HEK293T (cell line): Measurements from ENCODE around the gene CEP43.
A peak's percentile ranks its signal among the peaks of the same experiment; 100 is the strongest.

ENCODE experiments used
- CTCF ChIA-PET: fragments of 350-600 bp; formaldehyde crosslinking; extraction: SDS; loops from one replicate; lab custom pipeline; 2021; ENCODE audit warnings: antibody characterized with exemption, inconsistent platforms; lab: Yijun Ruan, JAX
- POLR2A ChIA-PET: fragments of 350-600 bp; formaldehyde crosslinking; extraction: SDS; loops from one replicate; lab custom pipeline; 2020; ENCODE audit warnings: antibody characterized with exemption, inconsistent platforms; lab: Yijun Ruan, JAX
- DNase-seq: peaks from one replicate; pipeline ENCODE4 v3.0.0; 2012; ENCODE audit warnings: mixed read lengths; ENCODE audit errors: extremely low spot score
- ARNT ChIP-seq: fragments of 450-650 bp; IDR thresholded peaks from 2 replicates; pipeline ENCODE4 v1.6.1; 2017; ENCODE audit warnings: mild to moderate bottlenecking
- BHLHE40 ChIP-seq: fragments of 450-650 bp; IDR thresholded peaks from 2 replicates; pipeline ENCODE4 v1.6.1; 2016; ENCODE audit warnings: mild to moderate bottlenecking, moderate library complexity, borderline replicate concordance
- CTBP1 ChIP-seq: fragments of 450-650 bp; IDR thresholded peaks from 2 replicates; pipeline ENCODE4 v1.6.1; 2016; ENCODE audit warnings: borderline replicate concordance
- ELF4 ChIP-seq: fragments of 450-650 bp; IDR thresholded peaks from 2 replicates; pipeline ENCODE4 v1.6.1; 2017; ENCODE audit warnings: antibody characterized with exemption
- FOXA1 ChIP-seq: fragments of 450-650 bp; IDR thresholded peaks from 2 replicates; pipeline ENCODE4 v1.6.1; 2016; ENCODE audit warnings: mild to moderate bottlenecking
- FOXK2 ChIP-seq: fragments of 450-650 bp; IDR thresholded peaks from 2 replicates; pipeline ENCODE4 v1.6.1; 2016; ENCODE audit warnings: mild to moderate bottlenecking
- FOXM1 ChIP-seq: fragments of 450-650 bp; IDR thresholded peaks from 2 replicates; pipeline ENCODE4 v1.6.1; 2017; ENCODE audit warnings: mild to moderate bottlenecking, borderline replicate concordance
- HDGF ChIP-seq: fragments of 450-650 bp; IDR thresholded peaks from 2 replicates; pipeline ENCODE4 v1.6.1; 2017; ENCODE audit warnings: antibody characterized with exemption, borderline replicate concordance
- L3MBTL2 ChIP-seq: fragments of 450-650 bp; conservative IDR thresholded peaks from 2 replicates; pipeline ENCODE4 v1.6.1; 2016; ENCODE audit warnings: mild to moderate bottlenecking
- LEF1 ChIP-seq: fragments of 450-650 bp; IDR thresholded peaks from 2 replicates; pipeline ENCODE4 v1.6.1; 2017; ENCODE audit warnings: mild to moderate bottlenecking, borderline replicate concordance
- NFRKB ChIP-seq: fragments of 450-650 bp; IDR thresholded peaks from 2 replicates; pipeline ENCODE4 v1.6.1; 2016; ENCODE audit warnings: mild to moderate bottlenecking, moderate library complexity
- SP1 ChIP-seq: fragments of 450-650 bp; IDR thresholded peaks from 2 replicates; pipeline ENCODE4 v1.6.1; 2017
- SUZ12 ChIP-seq: fragments of 450-650 bp; IDR thresholded peaks from 2 replicates; pipeline ENCODE4 v1.6.1; 2016; ENCODE audit warnings: mild to moderate bottlenecking
- TARDBP ChIP-seq: fragments of 450-650 bp; IDR thresholded peaks from 2 replicates; pipeline ENCODE4 v1.6.1; 2016
- ZNF384 ChIP-seq: fragments of 450-650 bp; IDR thresholded peaks from 2 replicates; pipeline ENCODE4 v1.6.1; 2016
- TF ChIP-seq, protein P1 (sequence below): fragments of 450-650 bp; IDR thresholded peaks from 2 replicates; pipeline ENCODE4 v1.6.1; 2016

CEP43 gene

DNA sequence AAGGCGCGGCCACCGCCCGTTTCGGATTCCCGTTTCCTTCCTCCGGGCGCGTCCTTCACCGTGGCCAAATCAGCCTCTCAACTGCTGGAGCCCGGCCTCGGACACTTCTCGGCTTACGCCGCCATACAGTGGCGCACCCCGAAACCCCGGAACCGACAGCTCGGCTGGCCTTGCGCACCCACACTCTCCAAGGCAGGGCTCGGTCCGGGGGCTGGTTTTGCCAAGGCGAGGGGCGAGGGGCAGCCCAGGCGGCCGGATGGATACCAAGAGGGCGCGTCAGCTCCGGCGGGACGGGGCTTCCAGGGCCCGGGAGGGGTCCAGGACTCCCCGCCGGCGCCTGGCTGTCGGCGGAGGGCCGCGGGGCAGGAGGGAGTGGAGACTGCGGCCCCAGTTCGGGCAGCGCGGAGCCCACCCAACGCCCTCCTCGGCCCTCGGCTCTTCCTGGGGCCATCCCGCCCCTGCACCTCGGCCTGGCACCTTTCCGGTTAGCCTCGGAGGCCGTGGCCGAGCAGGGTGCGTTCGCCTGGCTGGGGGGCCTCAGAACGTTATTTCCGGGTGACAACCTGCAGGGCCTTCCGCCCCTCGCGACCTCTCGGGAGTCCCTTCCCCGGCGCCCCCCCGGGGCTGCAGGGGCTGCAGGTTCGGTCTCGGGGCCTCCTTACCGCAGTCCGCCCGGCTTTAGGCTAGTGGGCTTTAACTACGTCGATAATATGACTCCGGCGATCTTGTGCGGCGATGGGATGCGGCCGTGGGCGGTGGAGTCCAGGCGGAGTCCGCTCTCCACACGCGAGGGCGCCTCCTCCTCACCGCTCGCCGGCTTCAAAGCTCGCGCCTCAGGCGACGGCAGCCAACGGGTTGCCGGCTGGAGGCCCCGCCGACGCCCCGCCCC lies 697 bp upstream of the CEP43 start:
- POLR2A ChIA-PET = interaction anchor here (0.7 to 1.7 kb wide), 5 partner anchors 10 to 617 kb away, joined by 3 to 5 read pairs (median 4); partner anchors contain the start of gene RNASET2
- CTCF ChIA-PET = interaction anchor here (0.6 to 1.5 kb wide), 5 partner anchors 8 to 290 kb away, joined by 3 to 4 read pairs (median 3); no protein-coding TSS in a partner anchor

DNA sequence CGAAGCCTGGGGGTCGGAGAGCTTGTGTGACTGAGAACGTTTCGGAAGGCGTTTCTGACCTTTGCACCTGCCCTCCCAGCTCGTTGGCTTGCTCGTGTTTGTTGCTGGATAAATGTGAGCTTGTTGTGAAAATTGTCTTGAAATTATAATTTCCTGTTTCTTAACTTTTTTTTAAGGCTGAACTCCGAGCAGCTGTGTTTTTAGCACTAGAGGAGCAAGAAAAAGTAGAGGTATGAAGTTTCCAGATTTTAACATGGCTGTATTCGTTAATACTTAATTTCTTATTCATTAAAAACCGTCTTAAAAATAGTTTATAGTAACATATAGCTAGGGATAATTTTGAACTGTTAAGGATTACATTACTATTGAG lies 672 bp downstream of the CEP43 start:
- no peak for TF ChIP-seq SP1
- no peak for TF ChIP-seq ELF4
- no peak for TF ChIP-seq FOXA1
- no peak for TF ChIP-seq ZNF384
- no peak for TF ChIP-seq SUZ12
- no peak for TF ChIP-seq CTBP1
- no peak for TF ChIP-seq NFRKB
- no peak for TF ChIP-seq HDGF
- no peak for TF ChIP-seq ARNT
- TF ChIP-seq FOXM1 = no peak
- TF ChIP-seq L3MBTL2 = no peak
- TF ChIP-seq FOXK2 = no peak
- TF ChIP-seq TARDBP = no peak
- TF ChIP-seq BHLHE40 = no peak
- TF ChIP-seq, protein P1, sequence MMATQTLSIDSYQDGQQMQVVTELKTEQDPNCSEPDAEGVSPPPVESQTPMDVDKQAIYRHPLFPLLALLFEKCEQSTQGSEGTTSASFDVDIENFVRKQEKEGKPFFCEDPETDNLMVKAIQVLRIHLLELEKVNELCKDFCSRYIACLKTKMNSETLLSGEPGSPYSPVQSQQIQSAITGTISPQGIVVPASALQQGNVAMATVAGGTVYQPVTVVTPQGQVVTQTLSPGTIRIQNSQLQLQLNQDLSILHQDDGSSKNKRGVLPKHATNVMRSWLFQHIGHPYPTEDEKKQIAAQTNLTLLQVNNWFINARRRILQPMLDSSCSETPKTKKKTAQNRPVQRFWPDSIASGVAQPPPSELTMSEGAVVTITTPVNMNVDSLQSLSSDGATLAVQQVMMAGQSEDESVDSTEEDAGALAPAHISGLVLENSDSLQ = no peak
- ChIA-PET CTCF (interaction anchor here (1.0 to 1.4 kb wide), 2 partner anchors 49 to 142 kb away, joined by 4 read pairs; no protein-coding TSS in a partner anchor), POLR2A (interaction anchor here (1.2 to 1.7 kb wide), 3 partner anchors 24 to 618 kb away, joined by 3 to 4 read pairs (median 3); no protein-coding TSS in a partner anchor)
- no peak for DNase-seq

More for the DNA sequence above, 697 bp upstream of the CEP43 start:
- peak; percentile 24 for DNase-seq
- peak; percentile 64 for TF ChIP-seq L3MBTL2
- no peak for TF ChIP-seq CTBP1

DNA sequence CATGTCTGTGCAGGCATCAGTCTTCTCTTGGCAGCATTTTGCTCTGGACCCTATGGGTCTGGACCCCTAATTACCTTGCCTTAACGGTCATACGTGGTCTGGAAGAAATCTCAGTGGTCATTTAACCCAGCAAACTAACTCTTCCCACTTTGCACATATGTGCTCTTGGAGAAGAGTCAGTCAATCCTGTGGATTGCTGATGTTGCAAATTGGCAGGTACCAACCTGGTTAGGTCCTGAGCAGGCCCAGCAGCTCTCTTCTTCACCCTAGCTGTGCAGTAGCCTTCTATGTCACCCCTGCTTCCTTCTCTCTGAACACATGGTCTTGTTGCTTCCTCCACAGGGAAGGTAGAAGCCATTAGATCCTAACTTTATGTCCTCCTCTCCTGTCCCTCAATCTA lies 1.6 kb downstream of the CEP43 start:
- no peak for DNase-seq
- POLR2A ChIA-PET = no interaction called here

DNA sequence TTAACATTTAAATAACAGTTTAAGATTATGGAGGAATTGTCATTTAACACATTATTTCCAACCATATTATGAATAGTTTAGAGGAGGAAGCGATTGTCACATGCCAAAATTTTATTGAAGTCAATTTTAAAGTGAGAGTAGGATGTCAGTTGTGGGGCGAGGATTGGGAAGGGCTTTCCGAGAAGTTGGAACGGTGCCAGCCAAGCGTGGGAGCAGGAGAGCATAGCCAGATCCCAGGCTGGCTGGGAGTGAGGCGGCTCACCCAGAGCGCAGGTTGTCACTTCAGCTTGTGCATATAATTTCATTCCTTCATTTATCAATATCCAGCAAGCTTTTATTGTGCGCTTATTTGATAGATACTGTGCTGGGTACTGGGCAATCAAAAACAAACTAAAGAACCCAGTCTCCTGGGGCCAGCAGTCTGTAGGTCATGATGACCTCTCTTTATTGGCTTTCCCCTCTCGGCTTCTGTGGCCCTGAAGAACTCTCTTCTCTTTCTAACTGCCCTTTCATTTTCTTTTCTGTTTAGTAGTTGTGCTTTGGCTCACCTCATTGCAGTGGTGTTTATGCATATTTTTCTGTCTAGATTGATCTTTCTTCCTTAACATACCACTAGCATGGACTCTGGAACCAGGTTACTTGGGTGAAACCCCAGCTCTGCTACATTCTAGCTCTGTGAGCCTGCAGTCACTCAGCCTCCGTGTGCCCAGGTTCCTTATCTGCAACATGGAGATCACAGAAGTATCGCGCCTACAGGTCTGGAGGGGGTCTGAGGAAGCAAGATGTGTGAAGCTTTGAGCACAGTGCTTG lies 6.4 kb downstream of the CEP43 start:
- ChIA-PET CTCF (no interaction called here), POLR2A (no interaction called here)
- TF ChIP-seq SP1 = no peak
- TF ChIP-seq TARDBP = no peak
- TF ChIP-seq ZNF384 = no peak
- no peak for TF ChIP-seq NFRKB
- no peak for TF ChIP-seq FOXK2
- no peak for TF ChIP-seq ELF4
- TF ChIP-seq, protein P1 = no peak
- TF ChIP-seq BHLHE40 = no peak
- TF ChIP-seq FOXA1 = no peak
- TF ChIP-seq L3MBTL2 = no peak
- TF ChIP-seq CTBP1 = no peak
- TF ChIP-seq LEF1 = no peak
- TF ChIP-seq FOXM1 = no peak
- no peak for TF ChIP-seq SUZ12
- no peak for DNase-seq

More for the DNA sequence above, 1.6 kb downstream of the CEP43 start:
- TF ChIP-seq SUZ12 = no peak
- no peak for TF ChIP-seq LEF1
- no peak for TF ChIP-seq ZNF384
- TF ChIP-seq FOXA1 = no peak
- no peak for TF ChIP-seq SP1
- no peak for TF ChIP-seq FOXM1
- TF ChIP-seq ELF4 = no peak
- TF ChIP-seq ARNT = no peak
- no peak for TF ChIP-seq BHLHE40
- TF ChIP-seq CTBP1 = no peak
- no peak for TF ChIP-seq HDGF
- no peak for TF ChIP-seq FOXK2
- CTCF ChIA-PET = interaction anchor here (1.4 kb wide), 1 partner anchor 141 kb away, joined by 4 read pairs; no protein-coding TSS in a partner anchor

DNA sequence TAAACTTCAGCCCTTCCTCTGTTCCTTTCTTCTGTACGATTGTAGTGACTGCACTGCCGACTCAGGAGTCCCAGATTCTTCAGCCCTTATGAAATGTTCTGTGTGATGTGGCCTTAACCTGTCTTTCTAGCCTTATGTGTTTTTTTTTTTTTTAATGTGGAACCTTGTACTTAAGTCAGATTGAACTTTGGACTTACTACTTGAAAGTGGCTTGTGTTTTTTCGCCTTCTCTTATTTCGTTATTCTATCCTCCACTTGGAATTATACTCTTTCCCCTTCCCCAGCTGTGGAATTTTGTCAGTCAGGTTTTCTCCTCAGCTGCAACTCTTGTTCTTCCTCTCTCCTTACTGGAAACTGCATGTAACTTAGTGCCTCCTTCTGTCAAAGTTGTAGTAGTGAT lies 8.8 kb downstream of the CEP43 start:
- POLR2A ChIA-PET = no interaction called here
- CTCF ChIA-PET = no interaction called here
- TF ChIP-seq SP1 = no peak
- no peak for TF ChIP-seq ELF4
- no peak for TF ChIP-seq BHLHE40
- TF ChIP-seq FOXA1 = no peak
- TF ChIP-seq, protein P1 = no peak
- no peak for TF ChIP-seq TARDBP
- TF ChIP-seq L3MBTL2 = no peak
- TF ChIP-seq FOXK2 = no peak
- no peak for TF ChIP-seq ARNT
- no peak for TF ChIP-seq HDGF
- DNase-seq = no peak
